ENCODE results near the gene C17orf67.

C17orf67 gene

GRCh38 chr17:56774650-56775049, 59.1 kb downstream of the C17orf67 start:
- in situ Hi-C loops (cut with HindIII; ENCODE audit: low sequenced_read_pairs) = no loop called here
- H3K4me3 ChIP-seq (ENCODE audit: low read depth, low read length) = no peak overlapping the region
- DNase-seq (ENCODE audit: low read depth, low spot score) = no peak
- no peak for TF ChIP-seq CTCF (IDR thresholded peaks at IDR 0.05; ENCODE audit: low read depth, low read length)

GRCh38 chr17:56773124-56773523, 60.6 kb downstream of the C17orf67 start:
- in situ Hi-C loops (cut with HindIII; ENCODE audit: low sequenced_read_pairs) = no loop called here

GRCh38 chr17:56772442-56772841, 61.3 kb downstream of the C17orf67 start:
- no peak for DNase-seq (ENCODE audit: low read depth, low spot score)
- H3K4me3 ChIP-seq (ENCODE audit: low read depth, low read length) = no peak overlapping the region
- in situ Hi-C loops (cut with HindIII; ENCODE audit: low sequenced_read_pairs) = no loop called here
- no peak for TF ChIP-seq CTCF (IDR thresholded peaks at IDR 0.05; ENCODE audit: low read depth, low read length)

More at GRCh38 chr17:56773124-56773523, 60.6 kb downstream of the C17orf67 start:
- DNase-seq (ENCODE audit: low read depth, low spot score) = no peak
- H3K4me3 ChIP-seq (ENCODE audit: low read depth, low read length) = no peak overlapping the region
- no peak for TF ChIP-seq CTCF (IDR thresholded peaks at IDR 0.05; ENCODE audit: low read depth, low read length)

GRCh38 chr17:56771975-56772374, 61.7 kb downstream of the C17orf67 start:
- DNase-seq (ENCODE audit: low read depth, low spot score) = no peak
- no peak for TF ChIP-seq CTCF (IDR thresholded peaks at IDR 0.05; ENCODE audit: low read depth, low read length)
- no peak overlapping the region for H3K4me3 ChIP-seq (ENCODE audit: low read depth, low read length)
- in situ Hi-C loops (cut with HindIII; ENCODE audit: low sequenced_read_pairs) = no loop called here

GRCh38 chr17:56771563-56771962, 62.2 kb downstream of the C17orf67 start:
- in situ Hi-C loops (cut with HindIII; ENCODE audit: low sequenced_read_pairs) = no loop called here
- no peak for TF ChIP-seq CTCF (IDR thresholded peaks at IDR 0.05; ENCODE audit: low read depth, low read length)
- H3K4me3 ChIP-seq (ENCODE audit: low read depth, low read length) = no peak overlapping the region
- DNase-seq (ENCODE audit: low read depth, low spot score) = no peak

- no peak for DNase-seq (ENCODE audit: low read depth, low spot score)
- H3K4me3 ChIP-seq (ENCODE audit: low read depth, low read length) = no peak overlapping the region
- no peak for TF ChIP-seq CTCF (IDR thresholded peaks at IDR 0.05; ENCODE audit: low read depth, low read length)
- in situ Hi-C loops (cut with HindIII; ENCODE audit: low sequenced_read_pairs) = no loop called here
Observed at GRCh38 chr17:56770427-56770826, 63.3 kb downstream of the C17orf67 start.

GRCh38 chr17:56765449-56765848, 68.3 kb downstream of the C17orf67 start:
- H3K4me3 ChIP-seq (ENCODE audit: low read depth, low read length) = no peak overlapping the region
- no peak for DNase-seq (ENCODE audit: low read depth, low spot score)
- TF ChIP-seq CTCF (IDR thresholded peaks at IDR 0.05; ENCODE audit: low read depth, low read length) = no peak
- in situ Hi-C loops (cut with HindIII; ENCODE audit: low sequenced_read_pairs) = no loop called here

Data from astrocyte of the spinal cord (primary cell).